Inflammatory macrophage treated with lipopolysaccharide for 4 hours (primary cell): ENCODE measurements around the gene MST1.

ENCODE experiments used
- DNase-seq: peaks from one replicate; pipeline ENCODE4 v3.0.0-alpha.2; 2020

MST1 gene

GRCh38 chr3:49689046-49689907, at the start of gene MST1, which contains the start of gene RNF123:
Gene MST1, minus strand, starts transcription at chr3:49689474. Its CDS starts 783 bp downstream, at chr3:49688691.
Gene RNF123, plus strand, starts transcription at chr3:49689557. Its CDS starts 1,609 bp downstream, at chr3:49691166.
- peak; percentile 91 for DNase-seq

- DNase-seq = no peak
Observed at GRCh38 chr3:49738067-49738713, 48.9 kb upstream of the MST1 start.

- no peak for DNase-seq
Observed at GRCh38 chr3:49734752-49735151, 45.5 kb upstream of the MST1 start.

- peak; percentile 57 for DNase-seq
Observed at GRCh38 chr3:49733551-49733950, 44.3 kb upstream of the MST1 start.

GRCh38 chr3:49732597-49732996, 43.3 kb upstream of the MST1 start:
- no peak for DNase-seq

DNA sequence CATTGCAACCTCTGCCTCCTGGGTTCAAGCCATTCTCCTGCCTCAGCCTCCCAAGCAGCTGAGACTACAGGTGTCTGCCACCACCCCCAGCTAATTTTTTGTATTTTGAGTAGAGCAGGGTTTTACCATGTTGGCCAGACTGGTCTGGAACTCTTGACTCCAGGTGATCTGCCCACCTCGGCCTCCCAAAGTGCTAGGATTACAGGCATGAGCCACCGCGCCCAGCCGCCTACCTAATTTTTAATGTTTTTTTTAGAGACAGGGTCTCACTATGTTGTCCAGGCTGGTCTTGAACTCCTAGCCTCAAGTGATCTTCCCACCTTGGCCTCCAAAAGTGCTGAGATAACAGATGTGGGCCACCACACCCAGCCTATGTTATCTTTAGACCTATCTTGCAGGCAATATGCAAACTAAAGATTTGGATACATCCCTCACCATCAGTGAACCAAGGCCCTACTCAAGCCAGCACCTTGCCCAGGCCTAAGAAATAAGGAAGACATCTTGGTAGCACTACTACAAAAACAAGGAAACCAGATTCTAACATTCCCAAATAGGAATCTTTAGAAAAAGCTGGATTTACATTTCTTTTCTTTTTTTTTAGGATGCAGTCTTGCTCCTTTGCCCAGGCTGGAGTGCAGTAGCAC, 40.8 kb upstream of the MST1 start:
- DNase-seq = no peak

GRCh38 chr3:49727924-49728361, 38.7 kb upstream of the MST1 start:
- no peak for DNase-seq

- DNase-seq = no peak
Observed at GRCh38 chr3:49727154-49727923, 38.1 kb upstream of the MST1 start.

GRCh38 chr3:49725906-49726681, 36.8 kb upstream of the MST1 start:
- no peak for DNase-seq

DNA sequence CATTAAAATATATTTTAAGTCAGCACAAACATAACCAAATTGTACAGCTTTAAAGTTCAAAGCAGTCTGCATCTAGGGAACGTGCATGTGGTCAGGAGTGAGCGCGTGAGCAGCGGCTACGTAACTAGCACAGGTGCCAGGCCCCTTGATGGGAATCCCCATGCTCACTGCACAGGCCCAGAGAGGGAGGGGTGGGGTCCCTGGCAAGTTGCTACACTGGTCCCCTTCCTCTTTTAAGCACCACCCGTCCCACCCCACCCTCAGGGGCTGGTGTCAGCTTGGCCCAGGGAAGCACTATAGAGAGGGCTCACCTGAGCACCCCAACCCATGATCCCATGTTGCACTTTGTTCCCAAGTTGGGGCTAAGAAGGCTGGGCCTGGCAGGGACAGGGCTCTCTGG, 35.3 kb upstream of the MST1 start:
- no peak for DNase-seq

GRCh38 chr3:49723628-49724551, 34.6 kb upstream of the MST1 start, which contains the start of gene GMPPB:
Gene GMPPB, minus strand, starts transcription at chr3:49723951. Its CDS starts 225 bp downstream, at chr3:49723726.
- DNase-seq = peak; percentile 99

DNA sequence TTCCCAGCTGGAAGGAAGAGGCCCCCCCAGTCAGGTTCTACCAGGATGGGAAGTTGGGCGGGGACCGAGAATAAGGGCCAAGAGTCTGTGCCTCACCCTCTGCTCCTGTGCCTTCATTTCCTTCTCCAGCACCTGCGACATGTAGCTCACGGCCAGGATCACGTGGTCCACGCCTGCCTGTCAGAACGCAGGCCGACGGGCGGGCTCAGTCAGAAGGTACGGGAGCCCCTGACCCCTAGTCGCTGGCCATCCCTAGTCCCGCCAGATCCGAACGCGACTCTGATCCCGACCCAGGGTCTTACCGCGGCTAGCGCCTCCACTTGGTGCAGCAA, 34.0 kb upstream of the MST1 start:
- DNase-seq = peak; percentile 48

- no peak for DNase-seq
Observed at GRCh38 chr3:49722896-49723295, 33.6 kb upstream of the MST1 start.

DNA sequence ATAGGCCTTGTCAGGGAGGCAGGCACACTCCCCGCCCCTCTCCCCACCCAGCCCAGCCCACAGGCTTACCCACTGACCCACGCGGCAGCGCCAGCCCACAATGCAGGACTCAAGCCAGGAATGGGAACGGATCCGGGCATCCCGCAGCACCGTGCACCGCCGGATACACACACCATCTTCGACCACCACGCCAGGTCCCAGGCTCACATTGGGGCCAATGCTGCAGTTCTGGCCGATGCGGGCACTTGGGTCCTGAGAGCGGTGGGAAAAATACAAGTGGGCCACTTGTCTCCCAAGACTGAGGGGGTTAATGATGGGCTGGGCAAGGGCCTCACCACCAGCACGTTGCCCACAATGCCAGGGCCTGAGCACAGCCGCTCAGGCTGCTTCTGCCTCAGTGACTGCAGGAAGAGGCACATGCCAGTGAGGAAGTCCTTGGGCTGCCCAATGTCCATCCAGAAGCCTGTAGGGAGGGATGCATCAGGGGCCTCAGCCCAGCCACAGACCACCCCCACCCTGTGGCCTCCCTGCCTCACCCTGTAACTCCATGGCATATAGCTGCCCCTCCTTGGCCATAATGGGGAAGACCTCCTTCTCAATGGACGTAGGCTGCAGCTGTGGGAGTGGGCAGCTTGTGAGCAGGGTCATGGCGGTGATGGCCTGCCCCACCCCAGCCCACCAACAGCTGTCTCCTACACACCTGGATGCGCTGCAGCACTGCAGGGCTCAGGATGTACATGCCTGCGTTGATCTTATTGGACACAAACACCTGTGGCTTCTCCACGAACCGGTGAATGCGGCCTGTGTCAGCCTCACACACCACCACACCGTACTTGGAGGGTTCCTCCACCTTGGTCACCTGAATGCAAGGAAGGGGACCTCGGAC, 32.9 kb upstream of the MST1 start:
- DNase-seq = no peak

DNA sequence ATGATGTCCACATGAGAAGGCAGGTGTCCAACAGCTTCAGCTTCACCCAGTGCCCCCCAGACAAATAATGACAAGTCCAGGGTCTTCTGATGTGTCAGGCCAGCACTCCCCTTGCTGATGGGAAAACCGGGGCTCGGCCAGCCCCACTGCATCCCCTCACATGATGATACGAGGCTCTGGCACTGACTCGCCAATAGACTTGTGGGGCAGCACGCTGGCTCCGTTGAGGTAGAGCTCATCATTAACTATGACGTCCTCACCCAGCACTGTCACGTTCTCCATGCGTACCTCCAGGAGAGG, 32.3 kb upstream of the MST1 start:
- no peak for DNase-seq

DNA sequence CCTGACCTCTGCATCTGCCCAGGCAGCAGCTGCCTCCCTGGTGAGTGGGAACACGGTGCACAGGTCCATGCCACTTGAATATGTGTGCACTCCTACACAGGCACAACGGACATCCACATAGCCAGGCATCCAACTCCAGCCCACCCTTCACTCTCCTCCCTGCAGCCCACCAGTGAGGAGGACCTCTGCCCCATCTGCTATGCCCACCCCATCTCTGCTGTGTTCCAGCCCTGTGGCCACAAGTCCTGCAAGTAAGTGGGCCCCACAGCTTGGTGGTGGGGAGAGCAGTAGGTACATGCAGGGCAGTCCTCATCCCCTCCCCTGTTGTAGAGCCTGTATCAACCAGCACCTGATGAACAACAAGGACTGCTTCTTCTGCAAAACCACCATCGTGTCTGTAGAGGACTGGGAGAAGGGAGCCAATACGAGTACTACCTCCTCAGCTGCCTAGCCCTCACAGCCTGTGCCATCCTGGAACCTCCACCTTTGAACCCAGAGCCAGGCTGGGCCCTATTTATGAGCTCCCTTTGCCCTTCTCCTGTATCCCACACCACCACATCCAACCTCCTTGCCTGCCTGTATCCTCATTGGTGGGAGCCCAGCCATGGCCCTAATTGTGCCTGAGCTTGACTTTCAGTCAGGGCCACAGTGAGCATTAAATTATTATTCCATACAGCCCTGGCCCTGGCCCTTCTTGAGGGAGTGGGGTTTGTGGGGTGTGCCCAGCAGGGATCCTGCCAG, 31.8 kb upstream of the MST1 start:
- no peak for DNase-seq

DNA sequence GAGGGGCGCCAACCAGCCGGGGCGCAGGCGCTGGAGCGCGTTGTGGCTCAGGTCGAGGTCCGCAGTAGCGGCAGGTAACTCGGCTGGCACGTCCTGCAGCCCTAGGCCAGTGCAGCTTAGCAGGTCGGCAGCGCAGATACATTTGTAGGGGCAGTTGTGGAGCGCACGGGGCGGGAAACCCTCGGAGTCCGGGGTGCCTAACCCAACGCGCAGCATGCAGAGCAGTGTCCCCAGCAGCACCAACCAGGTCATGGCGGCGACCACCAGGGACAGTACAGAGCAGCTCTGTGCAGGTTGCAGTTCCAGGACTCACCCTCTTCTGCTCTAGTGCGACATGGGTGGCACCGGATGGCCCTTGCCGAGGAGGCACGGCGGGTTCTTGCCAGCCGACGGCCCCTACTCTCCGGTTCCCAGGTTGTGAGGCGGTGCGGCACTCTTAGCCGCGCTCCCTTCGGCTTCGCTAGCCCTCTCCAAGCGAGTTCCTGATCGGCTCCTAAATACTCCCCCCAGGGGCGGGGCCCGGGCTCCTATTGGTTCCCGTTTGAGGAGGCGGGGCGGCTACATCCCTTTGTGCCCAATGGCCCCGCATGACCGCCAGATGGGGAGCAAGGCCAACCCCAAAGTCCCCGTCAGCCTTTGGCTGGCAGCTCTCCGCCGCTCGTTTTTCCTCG, 30.1 kb upstream of the MST1 start, which contains the start of gene AMIGO3:
Gene AMIGO3 (minus strand): TSS at position 471 of the 671 bp plus-strand sequence. CDS start 219 bp downstream, at position 252.
- peak; percentile 93 for DNase-seq

- no peak for DNase-seq
Observed at GRCh38 chr3:49718858-49719213, 29.6 kb upstream of the MST1 start.
